Eye (tissue), 1 donor: Measurements from ENCODE around the gene SEPTIN6.
A peak's percentile ranks its signal among the peaks of the same experiment; 100 is the strongest.
"Not testable (repeated sequence)": the region's sequence is repeated elsewhere in the genome, so short reads cannot be mapped to it uniquely, and the experiment has no call there.

Source experiments
- DNase-seq: peaks from one replicate; pipeline ENCODE4 v3.0.0-alpha.2; 2015

SEPTIN6 gene

DNA sequence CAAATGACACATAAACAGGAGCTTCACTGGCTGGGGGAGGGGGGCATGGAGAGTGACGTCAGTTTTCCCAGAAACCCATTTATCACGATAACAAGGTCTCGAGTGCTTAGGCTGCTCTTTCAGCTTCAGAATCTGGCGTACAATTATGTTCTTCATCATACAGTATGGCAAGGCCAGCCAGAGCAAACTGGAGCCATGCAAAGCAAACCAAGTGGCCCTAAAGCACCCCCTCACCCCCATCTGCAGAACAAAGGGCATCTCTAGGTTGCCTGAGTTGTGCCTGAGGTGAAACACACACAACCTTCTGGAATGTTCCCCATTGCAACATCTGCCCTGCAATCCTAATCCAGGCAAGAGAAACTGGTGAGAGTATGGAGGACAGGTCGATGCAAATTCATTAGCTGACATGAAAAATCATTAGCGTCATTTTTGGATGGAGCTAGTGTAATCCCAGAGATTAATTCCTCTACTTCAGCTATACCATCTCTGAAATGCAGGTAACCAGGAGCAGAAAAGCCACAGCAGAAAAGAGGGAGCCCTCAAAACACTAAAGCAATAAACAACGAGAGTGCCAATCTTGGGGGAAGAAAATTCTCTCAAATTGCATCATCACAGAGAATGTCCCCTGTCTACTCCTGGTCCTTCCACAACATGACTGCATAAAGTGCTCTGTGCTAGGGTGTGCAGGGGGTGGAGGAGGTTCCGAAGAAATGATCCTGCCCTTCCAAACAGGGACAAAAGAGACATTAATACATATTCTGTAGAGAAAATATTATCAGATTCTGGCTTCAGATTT is 1.8 kb downstream of the SEPTIN6 start:
- peak; percentile 35 for DNase-seq

- DNase-seq = no peak
These were observed 4.1 kb downstream of the SEPTIN6 start for GRCh38 chrX:119688911-119689321.

- no peak for DNase-seq
These were observed 5.1 kb downstream of the SEPTIN6 start for GRCh38 chrX:119687661-119688413.

DNA sequence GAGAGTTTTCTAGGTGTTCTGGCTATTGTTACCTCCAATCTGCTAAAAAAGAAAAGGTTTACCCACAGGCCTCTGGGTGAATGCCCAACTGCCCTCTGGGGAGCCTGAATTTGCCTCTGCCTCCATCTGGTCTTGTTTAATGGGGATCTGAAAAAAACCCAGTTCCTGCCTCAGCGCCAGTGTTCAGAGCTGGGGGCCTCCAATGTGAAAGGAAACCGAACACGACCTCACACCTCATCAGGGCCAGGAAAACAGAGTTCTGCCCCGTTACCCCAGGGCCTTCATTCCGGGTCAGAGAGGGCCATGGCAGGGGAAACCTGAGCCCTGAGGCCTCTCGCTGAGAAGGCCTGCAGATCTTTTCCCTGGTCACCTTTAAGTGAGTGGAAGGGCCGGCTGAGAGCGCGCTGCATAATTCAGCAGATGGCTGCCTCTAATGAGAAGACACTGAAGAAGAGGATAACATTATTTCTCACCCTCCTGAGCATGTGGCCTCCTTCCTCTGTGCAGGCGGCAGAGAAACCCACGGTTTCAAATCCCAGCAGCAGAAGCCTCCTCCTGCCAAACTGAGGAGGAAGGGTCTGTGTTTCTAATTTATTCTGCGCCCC is 6.8 kb downstream of the SEPTIN6 start:
- DNase-seq = peak; percentile 62

- peak; percentile 24 for DNase-seq
These were observed 7.5 kb downstream of the SEPTIN6 start for GRCh38 chrX:119685225-119686066.

GRCh38 chrX:119684916-119685224 is 8.1 kb downstream of the SEPTIN6 start:
- no peak for DNase-seq

- DNase-seq = not testable (repeated sequence)
These were observed 8.7 kb downstream of the SEPTIN6 start for GRCh38 chrX:119684312-119684711.

DNA sequence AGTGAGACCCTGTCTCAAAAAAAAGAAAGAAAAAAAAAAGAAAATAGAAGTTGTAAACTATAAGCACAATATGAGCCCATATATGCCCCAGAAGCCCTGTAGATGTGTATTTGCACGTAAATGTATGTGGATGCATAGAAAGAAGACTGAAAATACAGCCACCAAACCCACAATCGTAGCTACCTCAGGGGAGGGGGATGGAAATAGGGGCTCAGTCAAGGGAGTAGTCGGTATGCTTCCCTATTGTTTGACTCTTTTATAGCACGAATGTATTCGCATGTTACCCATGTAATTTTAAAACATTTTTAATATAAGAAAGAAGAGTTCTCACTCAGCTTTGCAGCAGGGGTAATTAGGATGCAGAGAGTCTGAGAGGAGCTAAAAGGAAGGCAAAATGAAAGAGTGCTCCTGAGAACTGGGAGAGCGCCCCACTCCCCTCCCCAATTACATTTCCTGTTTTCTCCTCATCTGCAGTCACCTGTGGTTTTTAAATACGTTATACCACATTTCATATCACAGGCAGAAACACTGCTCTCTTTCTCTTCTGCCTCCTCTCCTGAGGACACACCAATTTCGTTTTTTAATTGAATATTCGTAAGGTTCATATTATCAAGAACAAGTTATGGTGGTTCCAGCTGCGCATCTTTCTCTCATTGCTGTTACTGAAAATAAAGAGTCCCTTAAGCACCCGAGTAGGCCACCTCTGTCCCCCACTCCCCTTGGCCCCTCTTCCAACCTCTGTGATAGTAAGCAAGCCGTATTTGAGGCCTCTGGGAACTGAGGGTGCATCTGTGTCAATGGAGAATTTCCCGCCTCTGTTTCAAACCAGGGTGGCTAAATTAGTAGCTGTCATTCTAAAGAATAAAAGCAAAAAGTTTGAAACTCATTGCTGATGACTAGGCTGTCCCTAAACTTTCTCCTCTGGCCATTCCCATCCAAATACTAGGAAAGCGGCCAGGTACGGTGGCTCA is 10.7 kb downstream of the SEPTIN6 start:
- no peak for DNase-seq

GRCh38 chrX:119677654-119677981 is 15.3 kb downstream of the SEPTIN6 start:
- DNase-seq = no peak

DNA sequence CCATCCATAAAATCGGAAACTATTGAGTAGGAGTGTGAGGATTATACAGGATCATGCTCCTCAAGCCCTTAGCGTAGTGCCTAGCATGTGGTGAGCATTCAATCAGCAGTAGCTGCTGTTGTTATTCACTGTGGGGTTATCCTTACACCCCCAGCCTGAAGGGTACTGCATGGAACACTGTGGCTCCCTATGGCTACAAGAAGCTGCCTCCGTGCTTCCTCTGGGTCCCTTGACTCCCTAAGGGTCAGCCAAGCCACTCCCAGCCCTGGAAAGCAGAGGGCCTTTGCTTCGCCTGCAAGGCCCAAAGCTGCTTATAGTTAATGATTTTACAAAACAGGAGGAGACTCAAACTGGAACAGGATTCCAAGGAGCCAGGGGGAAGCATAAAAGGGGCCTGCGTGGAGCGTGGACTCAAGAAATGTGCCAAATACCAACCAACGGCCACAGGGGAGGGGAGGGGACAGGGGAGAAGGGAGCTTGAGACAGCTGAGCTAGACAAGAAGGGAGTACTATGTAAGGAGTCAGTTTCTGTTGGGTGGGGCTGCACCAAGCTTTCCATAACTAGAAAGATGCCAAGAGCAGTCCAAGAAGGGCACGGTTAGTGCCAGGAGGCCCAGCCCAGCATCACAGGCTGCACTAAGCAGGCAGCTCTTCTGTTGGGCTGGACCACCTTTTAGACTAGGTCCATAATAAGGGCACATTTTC is 15.9 kb downstream of the SEPTIN6 start:
- no peak for DNase-seq

DNA sequence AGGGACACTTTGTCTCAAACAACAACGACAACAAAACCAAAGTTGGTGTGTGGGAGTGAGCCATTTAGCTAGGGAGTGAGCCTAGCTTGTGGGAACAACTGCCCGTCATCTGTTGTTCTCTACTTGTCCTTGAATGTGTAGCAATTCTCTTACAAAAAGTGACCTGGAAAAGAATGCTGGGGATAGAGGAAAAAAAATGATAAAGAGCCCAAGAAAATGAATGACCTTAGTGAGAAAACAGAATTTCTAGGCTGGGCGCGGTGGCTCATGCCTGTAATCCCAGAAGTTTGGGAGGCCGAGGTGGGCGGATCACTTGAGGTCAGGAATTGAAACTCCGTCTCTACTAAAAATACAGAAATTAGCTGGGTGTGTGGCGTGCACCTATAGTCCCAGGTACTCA is 19.6 kb downstream of the SEPTIN6 start:
- DNase-seq = no peak

GRCh38 chrX:119672426-119672825 is 20.5 kb downstream of the SEPTIN6 start:
- DNase-seq = no peak

DNA sequence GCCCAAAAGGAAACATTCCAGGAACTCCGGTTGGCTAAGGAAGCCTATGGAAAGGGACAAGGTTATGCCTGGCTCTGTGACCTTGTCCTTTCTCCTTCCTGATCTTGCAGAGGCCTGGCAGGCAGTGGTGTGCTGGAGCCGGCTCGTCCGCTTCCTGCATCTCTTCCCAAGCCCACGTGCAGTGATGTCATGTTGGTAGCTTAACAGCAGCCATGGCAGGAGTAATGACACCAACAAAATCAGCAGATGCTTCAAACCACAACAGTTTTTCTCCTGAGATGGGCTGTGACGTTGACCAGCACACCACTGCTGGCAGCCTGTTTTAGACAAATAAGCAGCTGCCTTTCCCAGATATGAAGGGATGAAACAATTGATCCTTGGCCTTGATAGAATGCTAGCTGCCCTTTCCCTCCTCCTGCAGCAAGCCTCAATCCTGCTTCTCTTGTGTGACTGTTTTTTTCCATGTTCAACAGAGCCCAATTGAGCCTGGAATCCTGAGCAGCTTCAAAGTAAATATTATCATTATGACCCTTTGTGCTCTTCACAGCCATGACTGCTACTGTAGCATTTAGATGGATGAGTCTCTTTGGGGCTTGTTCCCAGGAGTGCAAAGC is 23.4 kb downstream of the SEPTIN6 start:
- no peak for DNase-seq

GRCh38 chrX:119667111-119667878 is 25.7 kb downstream of the SEPTIN6 start:
- no peak for DNase-seq

- DNase-seq = not testable (repeated sequence)
These were observed 28.1 kb downstream of the SEPTIN6 start for GRCh38 chrX:119664877-119665276.

DNA sequence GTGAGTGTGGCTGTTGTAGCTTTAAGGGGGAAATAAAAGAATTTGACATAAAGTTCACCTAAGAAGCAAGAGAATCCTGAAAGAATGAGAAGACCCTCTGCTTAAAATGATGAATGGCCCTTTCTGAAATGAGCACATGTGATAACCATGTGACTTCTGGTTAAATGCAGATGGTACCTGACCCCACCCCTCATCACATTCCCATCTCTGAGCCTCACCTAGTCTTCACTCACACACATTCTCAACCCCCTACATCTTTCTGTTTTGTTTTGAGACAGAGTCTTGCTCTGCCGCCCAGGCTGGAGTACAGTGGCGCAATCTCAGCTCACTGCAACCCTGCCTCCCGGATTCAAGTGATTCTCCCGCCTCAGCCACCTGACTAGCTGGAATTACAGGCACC is 31.5 kb downstream of the SEPTIN6 start:
- DNase-seq = no peak

DNA sequence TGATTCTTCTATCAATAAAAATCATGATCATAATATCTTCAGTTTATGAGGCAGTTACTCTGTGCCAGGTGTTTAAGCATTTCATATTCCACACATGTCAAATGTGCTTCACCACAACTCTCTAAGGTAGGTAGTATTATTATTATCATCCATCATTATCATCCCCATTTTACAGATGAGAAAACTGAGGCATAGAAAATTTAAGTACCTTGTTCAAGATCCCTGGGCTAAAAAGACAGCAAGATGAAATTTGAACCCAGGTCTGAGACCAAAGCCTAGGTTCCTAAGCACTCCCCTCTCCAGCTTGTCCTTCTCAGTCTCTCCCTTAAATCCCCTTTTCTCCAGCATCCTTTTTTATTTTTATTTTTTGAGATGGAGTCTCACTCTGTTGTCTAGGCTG is 33.4 kb downstream of the SEPTIN6 start:
- no peak for DNase-seq

- DNase-seq = no peak
These were observed 37.8 kb downstream of the SEPTIN6 start for GRCh38 chrX:119655125-119655524.

GRCh38 chrX:119654112-119654531 is 38.8 kb downstream of the SEPTIN6 start:
- peak; percentile 86 for DNase-seq

GRCh38 chrX:119648421-119648775 is 44.6 kb downstream of the SEPTIN6 start:
- no peak for DNase-seq
